KOPT-K1 (cell line): Measurements from ENCODE around the gene CDH8.

Experiments used
- H3K27ac ChIP-seq: fragments of 200-600 bp; sonication (generic); 2 replicates; pipeline ENCODE4 v1.5.1; 2016; ENCODE audit warnings: antibody characterized with exemption, mild to moderate bottlenecking, low read depth, low read length; ENCODE audit not compliant: poor library complexity, severe bottlenecking
- H3K36me3 ChIP-seq: fragments of 200-600 bp; sonication (generic); 2 replicates; pipeline ENCODE4 v1.5.1; 2017; ENCODE audit warnings: antibody characterized with exemption, mild to moderate bottlenecking, low read length, moderate library complexity; ENCODE audit not compliant: insufficient read depth
- H3K9me3 ChIP-seq: fragments of 200-600 bp; sonication (generic); 2 replicates; pipeline ENCODE4 v1.5.1; 2017; ENCODE audit warnings: antibody characterized with exemption, low read length, mild to moderate bottlenecking; ENCODE audit not compliant: insufficient read depth, poor library complexity, severe bottlenecking

CDH8 gene, protein sequence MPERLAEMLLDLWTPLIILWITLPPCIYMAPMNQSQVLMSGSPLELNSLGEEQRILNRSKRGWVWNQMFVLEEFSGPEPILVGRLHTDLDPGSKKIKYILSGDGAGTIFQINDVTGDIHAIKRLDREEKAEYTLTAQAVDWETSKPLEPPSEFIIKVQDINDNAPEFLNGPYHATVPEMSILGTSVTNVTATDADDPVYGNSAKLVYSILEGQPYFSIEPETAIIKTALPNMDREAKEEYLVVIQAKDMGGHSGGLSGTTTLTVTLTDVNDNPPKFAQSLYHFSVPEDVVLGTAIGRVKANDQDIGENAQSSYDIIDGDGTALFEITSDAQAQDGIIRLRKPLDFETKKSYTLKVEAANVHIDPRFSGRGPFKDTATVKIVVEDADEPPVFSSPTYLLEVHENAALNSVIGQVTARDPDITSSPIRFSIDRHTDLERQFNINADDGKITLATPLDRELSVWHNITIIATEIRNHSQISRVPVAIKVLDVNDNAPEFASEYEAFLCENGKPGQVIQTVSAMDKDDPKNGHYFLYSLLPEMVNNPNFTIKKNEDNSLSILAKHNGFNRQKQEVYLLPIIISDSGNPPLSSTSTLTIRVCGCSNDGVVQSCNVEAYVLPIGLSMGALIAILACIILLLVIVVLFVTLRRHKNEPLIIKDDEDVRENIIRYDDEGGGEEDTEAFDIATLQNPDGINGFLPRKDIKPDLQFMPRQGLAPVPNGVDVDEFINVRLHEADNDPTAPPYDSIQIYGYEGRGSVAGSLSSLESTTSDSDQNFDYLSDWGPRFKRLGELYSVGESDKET

DNA sequence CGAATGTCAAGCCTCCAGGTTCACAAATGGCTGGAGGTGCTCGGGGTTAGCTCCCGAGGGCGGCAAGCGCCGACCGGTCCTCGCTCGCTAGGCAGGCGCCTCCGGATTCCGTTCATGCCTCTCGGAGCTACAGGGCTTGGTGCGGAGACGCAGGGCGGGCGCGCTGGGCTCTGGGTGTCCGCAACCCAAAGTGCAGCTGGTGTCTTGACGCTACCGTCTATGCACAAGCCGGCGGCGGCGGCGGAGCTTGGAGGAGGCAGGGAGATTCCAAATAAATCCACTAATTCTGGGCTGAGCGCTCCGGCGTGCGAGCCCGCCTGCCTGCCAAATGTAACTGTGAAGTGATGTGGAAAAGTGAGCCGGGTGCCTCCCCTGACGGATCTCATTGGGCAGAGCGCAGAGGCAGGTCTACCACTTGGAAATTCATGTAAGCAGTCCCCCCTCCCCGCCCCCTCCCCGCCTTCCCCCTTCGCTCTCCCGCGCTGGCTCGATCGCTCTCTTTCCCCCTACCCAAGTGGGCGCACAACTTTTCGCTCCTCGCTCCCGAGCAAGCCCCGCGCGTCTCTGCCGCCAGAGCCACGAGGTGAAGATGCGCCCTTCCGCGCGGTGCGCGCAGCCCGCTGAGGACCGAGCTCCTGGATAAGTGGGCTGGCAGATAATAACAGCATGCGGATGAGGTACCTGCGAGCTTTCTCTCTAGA, at the start of gene CDH8:
TSS of gene CDH8 (minus strand) at position 338 of the 701 bp plus-strand sequence. CDS start 15,035 bp downstream, outside the sequence.
- Histone ChIP-seq H3K27ac (no peak within 1 kb of the TSS), H3K9me3 (no peaks in the 10 kb centered on the region), H3K36me3 (no peaks in the 10 kb centered on the region)

DNA sequence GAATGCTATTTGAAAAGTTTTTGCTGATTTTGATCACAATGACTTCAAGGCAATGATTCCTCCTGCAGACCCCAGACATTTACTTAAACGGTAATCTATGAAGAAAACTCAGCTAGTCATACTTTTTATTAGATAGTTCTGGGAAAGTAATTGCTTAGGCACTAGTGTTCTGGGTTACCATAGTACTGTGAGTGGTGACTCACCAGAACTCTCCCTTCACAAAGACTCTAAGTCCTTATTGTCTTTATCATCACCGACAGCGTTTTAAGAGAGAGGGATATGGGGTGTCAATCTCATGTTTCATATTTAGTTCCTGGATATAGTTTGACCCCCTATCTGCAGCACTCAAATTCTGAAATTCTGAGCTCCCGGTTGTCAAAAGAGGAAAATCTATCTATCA, 43.0 kb upstream of the CDH8 start:
- no peaks in the 10 kb centered on the region for H3K36me3 ChIP-seq
- no peak overlapping the region for H3K27ac ChIP-seq
- H3K9me3 ChIP-seq = no peaks in the 10 kb centered on the region

DNA sequence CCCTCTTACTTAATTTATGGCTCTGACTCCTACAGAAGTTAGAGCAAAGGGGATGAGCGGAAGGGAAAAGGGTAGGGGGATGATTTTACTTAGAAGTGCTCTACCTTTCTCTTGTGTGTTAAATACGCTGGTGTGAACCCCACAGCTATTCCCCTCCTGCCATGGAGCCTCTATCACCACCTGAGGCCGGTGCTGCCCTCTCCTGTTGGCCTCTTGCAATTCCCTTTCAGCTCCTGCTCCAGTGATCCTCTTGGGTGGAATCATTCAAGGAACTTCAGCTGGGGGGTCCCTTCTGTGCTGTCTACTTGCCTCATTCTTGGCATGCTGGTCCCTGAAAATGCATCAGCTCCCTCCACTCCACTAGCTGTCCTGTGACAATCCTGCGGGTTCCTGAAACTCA, 41.8 kb upstream of the CDH8 start:
- no peaks in the 10 kb centered on the region for H3K36me3 ChIP-seq
- no peak overlapping the region for H3K27ac ChIP-seq

DNA sequence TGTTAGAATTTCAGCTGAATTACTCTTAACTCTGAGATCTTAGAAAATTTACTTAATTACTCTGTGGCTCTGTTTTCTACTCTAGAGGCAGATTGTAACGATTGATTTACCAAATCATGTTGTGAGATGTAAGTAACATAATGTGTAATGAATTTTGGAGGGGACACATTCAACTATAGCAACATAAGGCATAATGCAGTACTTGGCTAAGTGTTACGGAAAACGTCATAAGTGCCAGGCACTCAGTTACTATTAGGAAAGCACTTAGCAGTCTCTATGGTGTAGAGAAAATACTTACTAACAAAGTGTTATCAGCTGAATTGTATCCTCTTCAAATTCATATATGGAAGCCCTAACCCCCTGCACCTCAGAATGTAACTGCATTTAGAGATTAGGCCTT, 40.6 kb upstream of the CDH8 start:
- H3K9me3 ChIP-seq = no peaks in the 10 kb centered on the region

More for the DNA sequence above, 41.8 kb upstream of the CDH8 start:
- no peaks in the 10 kb centered on the region for H3K9me3 ChIP-seq

DNA sequence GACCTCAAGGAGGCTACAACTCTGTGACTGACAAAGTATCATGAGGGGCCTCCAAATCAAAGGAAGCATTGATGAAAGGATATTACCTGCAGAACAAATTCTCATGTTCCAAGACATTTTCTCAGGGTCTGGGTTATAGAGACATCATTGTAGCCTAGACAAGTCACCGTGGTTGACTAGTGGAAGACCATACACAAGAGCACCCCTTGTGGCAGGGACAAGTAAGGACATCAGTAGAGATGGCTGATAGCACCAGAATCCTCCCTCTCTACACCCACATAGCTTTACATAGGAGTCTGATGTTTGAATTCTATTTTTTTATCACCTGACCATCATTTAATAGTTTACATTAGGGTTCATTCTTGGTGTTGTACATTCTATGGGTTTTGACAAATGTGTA, 32.5 kb upstream of the CDH8 start:
- H3K36me3 ChIP-seq = no peaks in the 10 kb centered on the region
- no peak overlapping the region for H3K27ac ChIP-seq
- H3K9me3 ChIP-seq = no peaks in the 10 kb centered on the region

More for the DNA sequence above, 40.6 kb upstream of the CDH8 start:
- Histone ChIP-seq H3K36me3 (no peaks in the 10 kb centered on the region), H3K27ac (no peak overlapping the region)

DNA sequence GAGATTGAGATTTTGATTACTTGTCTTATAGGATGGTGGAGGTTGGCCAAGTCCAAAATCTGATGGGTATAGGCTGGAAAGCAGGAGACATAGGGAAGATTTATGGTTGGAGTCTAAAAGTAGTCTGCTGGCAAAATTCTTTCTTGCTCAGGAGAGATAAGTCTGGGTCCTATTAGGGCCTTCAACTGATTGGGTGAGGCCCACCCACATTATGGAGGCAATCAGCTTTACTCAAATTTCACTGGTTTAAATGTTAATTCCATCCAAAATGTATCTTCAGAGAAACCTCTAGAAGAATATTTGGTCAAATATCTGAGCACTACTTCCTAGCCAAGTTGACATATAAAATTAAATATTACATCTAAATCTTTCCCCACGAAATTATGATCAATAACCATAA, 31.7 kb upstream of the CDH8 start:
- Histone ChIP-seq H3K9me3 (no peaks in the 10 kb centered on the region), H3K27ac (no peak overlapping the region), H3K36me3 (no peaks in the 10 kb centered on the region)

DNA sequence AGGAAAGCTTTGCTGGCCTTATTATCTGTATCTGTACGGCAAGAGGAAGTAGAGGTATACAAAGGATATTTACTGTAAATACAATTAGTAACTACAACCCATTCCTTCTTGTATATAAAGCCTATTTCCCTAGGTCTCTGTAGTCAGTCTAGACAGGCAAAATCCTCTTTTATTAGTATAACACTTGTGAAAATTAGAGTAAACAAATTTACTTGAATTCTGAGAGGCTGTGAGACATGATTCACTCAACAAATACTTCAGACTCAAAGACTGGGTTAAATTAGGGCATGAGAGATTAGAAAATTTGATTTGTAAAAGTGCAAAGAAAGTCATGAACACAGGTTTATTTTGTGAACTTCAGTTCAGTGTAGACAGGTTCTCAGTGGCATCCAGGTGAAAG, 30.9 kb upstream of the CDH8 start:
- H3K9me3 ChIP-seq = no peaks in the 10 kb centered on the region
- no peak overlapping the region for H3K27ac ChIP-seq

DNA sequence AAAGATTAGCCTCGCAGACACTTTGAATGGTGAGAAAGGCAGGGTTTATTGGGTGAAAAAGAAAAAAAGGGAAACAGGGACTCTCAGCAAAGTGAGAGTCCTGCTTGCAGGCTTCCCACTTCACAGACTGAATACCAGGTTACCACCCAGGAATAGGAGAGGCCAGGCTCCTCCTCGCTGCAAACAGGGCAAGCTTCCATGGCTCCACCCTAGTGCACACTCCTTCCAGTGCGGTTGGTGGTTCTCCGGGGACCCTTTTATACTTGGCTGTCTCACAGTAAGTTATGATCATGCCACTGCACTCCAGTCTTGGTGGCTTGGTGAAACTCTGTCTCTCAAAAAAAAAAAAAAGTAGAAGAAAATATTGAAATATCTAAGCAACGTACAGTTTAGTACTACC, 30.5 kb upstream of the CDH8 start:
- Histone ChIP-seq H3K27ac (no peak overlapping the region), H3K36me3 (no peaks in the 10 kb centered on the region), H3K9me3 (no peaks in the 10 kb centered on the region)

More for the DNA sequence above, 30.9 kb upstream of the CDH8 start:
- H3K36me3 ChIP-seq = no peaks in the 10 kb centered on the region

DNA sequence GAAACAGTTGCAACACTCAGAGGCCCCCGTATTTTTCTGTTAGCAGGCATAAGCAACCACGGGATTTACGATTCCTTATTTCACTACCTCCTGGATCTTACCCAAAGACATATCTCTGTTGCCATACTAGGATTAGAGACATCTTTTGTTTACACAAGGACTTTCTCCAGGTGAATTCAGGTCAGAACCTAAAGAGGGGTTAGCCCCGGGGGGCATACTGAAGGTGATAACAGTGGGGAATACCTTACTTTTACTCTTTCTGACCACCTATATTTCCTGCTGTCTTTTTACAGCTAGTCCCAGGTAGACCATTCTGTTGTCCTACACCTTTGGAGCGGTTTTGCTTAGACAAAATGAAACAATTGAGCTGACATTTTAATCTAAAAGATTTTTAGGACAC, 27.9 kb upstream of the CDH8 start:
- no peak overlapping the region for H3K27ac ChIP-seq
- H3K9me3 ChIP-seq = no peaks in the 10 kb centered on the region
- H3K36me3 ChIP-seq = no peaks in the 10 kb centered on the region

DNA sequence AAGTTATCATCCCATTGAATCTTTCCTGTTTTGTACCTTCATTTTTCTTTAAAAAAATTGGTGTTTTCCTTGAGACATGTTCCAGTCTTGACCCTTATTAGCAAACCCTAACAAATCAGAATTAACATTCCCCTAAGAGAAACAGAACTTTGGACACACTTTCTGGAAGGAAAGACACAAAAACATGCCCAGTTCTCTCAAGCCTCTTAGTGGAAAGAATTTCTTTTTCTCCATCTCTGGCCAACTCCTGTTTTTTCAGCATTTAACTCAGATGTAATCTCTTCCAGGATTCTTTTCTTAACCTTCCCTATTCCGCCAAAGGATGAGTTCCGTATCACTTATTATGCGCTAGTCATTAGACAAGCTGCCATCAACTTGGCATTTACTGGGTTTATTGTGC, 23.9 kb upstream of the CDH8 start:
- H3K36me3 ChIP-seq = no peaks in the 10 kb centered on the region
- H3K27ac ChIP-seq = no peak overlapping the region
- H3K9me3 ChIP-seq = no peaks in the 10 kb centered on the region

DNA sequence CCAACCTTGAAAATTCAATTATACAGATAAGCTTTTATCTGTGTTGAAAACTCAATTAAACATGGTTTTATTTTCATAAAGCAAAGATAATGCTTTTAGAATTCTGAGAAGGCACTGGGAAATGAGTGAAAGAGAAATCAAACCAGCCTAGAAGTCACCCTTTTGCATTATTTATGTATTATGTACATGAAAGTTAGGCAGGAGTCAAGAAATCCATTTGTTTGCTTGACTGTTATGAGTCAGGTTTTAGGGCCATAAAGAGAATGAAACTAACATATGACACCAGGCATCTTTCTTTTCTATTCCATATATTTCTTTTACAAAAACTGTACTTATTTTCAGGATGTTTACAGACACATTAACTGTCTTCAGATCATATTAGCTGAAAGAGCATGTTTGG, 23.3 kb upstream of the CDH8 start:
- no peak overlapping the region for H3K27ac ChIP-seq
- H3K9me3 ChIP-seq = no peaks in the 10 kb centered on the region
- H3K36me3 ChIP-seq = no peaks in the 10 kb centered on the region

DNA sequence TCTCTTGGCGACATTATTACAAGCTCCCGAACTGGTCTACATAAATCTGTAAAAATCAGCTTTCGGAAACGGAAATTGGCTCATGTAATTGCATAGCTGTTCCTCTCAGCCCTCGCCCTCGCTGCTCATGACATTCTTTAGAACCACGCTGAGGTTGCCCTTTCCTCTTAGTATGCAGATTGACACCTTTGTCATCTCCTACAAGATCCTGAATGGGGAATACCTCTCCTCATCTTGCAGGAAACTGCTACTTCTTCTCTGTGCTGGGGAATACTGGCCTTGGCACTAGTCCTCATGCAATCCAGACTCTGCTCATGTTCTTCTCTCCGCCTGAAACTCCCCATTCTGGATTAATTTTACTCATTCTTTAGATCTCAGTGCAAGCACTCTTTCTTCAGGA, 22.2 kb upstream of the CDH8 start:
- Histone ChIP-seq H3K9me3 (no peaks in the 10 kb centered on the region), H3K36me3 (no peaks in the 10 kb centered on the region), H3K27ac (no peak overlapping the region)

DNA sequence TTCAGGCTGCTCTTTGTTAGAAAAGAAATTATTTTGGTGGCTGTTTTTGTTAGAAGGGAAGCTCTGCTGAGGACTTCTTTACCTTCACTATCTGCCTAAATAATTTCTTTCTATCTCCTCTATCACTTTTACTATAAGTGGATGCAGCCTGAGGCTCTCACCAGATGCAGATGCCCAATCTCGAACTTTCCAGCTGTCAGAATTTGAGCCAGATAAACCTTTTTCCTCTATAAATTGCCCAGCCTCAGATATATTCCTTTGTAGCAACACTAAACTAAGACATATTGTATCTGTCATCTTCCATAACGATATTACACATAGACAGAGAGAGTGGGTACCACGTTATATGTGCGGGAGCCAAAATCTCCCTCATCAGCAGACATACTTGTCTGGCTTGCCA, 15.7 kb upstream of the CDH8 start:
- Histone ChIP-seq H3K9me3 (no peaks in the 10 kb centered on the region), H3K27ac (no peak overlapping the region), H3K36me3 (no peaks in the 10 kb centered on the region)

DNA sequence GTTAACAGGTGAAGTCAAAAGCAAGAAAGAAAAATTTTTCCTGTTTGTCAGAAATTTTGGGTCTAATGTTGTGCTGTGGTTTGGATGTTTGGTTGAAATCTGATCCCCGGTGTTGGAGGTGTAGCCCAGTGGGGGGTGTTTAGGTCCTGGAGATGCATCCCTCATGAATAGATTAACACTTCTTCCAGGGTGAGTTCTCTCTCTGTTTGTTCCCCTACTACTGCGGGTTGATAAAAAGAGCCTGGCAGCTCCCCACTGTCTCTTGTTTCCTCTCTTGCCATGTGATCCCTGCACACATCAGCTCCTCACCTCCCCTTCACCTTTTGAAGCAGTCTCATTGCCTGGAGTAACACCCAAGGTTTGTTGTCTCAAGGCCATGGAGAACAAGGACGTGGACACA, 14.6 kb upstream of the CDH8 start:
- H3K36me3 ChIP-seq = no peaks in the 10 kb centered on the region
- no peaks in the 10 kb centered on the region for H3K9me3 ChIP-seq
- H3K27ac ChIP-seq = no peak overlapping the region

DNA sequence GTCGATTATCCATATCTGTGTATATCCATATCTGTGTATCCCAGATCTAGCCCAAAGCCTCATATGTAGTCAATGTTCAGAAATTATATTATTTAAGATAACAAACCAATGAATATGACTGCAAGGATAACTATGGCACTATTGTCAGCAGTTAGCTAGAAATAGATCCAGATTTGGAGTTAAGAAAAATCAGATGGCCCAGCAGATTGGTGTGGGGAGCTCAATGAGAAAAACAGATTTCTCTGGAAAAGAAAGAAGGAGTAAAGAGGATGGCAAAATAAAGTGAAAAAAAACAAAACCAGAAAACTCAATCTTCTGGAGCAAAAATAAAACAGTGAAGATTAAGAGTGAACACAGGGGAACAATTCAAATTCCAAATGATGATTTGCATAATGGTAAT, 10.6 kb upstream of the CDH8 start:
- H3K27ac ChIP-seq = no peak overlapping the region
- no peaks in the 10 kb centered on the region for H3K36me3 ChIP-seq
- H3K9me3 ChIP-seq = no peaks in the 10 kb centered on the region
